ENCODE measurements around the gene PARP9.

DNA sequence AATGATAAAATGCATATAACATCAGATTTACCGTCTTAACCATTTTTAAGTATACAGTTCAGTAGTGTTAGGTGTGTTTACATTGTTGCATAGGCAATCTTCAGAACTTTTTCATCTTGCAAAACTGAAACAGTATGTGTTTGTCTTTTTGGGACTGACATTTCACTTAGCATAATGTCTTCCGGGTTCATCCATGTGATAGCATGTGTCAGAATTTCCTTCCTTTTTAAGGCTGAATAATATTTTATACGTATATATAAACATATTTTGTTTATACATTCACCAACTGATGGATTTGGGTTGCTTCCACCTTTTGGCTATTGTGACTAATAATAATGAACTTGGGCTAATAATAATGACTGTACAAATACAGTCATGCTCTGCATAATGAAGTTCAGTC, 16.4 kb upstream of the PARP9 start:
- TF ChIP-seq POLR2AphosphoS5 (IDR thresholded peaks at IDR 0.05; ENCODE audit: low read depth, low read length) = no peak
- TF ChIP-seq, protein P1, sequence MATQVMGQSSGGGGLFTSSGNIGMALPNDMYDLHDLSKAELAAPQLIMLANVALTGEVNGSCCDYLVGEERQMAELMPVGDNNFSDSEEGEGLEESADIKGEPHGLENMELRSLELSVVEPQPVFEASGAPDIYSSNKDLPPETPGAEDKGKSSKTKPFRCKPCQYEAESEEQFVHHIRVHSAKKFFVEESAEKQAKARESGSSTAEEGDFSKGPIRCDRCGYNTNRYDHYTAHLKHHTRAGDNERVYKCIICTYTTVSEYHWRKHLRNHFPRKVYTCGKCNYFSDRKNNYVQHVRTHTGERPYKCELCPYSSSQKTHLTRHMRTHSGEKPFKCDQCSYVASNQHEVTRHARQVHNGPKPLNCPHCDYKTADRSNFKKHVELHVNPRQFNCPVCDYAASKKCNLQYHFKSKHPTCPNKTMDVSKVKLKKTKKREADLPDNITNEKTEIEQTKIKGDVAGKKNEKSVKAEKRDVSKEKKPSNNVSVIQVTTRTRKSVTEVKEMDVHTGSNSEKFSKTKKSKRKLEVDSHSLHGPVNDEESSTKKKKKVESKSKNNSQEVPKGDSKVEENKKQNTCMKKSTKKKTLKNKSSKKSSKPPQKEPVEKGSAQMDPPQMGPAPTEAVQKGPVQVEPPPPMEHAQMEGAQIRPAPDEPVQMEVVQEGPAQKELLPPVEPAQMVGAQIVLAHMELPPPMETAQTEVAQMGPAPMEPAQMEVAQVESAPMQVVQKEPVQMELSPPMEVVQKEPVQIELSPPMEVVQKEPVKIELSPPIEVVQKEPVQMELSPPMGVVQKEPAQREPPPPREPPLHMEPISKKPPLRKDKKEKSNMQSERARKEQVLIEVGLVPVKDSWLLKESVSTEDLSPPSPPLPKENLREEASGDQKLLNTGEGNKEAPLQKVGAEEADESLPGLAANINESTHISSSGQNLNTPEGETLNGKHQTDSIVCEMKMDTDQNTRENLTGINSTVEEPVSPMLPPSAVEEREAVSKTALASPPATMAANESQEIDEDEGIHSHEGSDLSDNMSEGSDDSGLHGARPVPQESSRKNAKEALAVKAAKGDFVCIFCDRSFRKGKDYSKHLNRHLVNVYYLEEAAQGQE (IDR thresholded peaks at IDR 0.05; ENCODE audit: insufficient read depth in 1 of 2, low read depth in 2 of 2, low read length in 2 of 2) = no peak
